Endometrium (tissue), 2 donors: ENCODE results near the gene DDX46.
"Not testable (repeated sequence)": the region's sequence is repeated elsewhere in the genome, so short reads cannot be mapped to it uniquely, and the experiment has no call there.

Source experiments
- FAIRE-seq: peaks from 2 replicates; lab custom pipeline; 2012; peaks lifted over from hg19 to GRCh38; lab: Jason Lieb, UNC
- donor health status: control.
- donor health status: control.

The DDX46 gene

DNA sequence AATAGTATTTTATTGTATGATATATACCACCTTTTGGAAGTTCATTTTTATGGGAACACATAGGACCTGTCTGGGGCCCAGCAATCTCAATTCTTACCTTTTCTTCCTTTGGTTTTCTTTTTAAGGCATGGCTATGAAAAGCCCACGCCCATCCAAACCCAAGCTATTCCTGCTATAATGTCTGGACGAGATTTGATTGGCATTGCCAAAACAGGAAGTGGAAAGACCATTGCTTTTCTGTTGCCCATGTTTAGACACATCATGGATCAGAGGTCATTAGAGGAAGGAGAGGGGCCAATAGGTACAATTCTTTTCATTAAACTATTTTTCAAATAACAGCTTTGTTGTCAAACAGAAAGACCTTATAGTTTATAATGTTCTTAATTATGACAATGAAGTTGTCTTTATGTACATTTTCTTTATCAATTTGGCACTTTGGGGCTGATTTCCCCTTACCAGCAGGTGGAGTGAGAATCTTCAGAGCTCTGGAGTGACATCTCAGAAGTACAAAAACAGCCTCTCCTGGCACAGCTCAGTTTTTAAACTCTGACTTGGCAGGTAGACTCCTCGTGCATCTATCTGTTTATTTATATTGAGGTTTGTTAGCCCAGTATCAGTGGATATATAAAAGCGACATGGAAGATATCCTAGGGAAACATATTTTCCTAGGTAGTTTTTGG is 25.8 kb downstream of the DDX46 start:
- no peak for FAIRE-seq

DNA sequence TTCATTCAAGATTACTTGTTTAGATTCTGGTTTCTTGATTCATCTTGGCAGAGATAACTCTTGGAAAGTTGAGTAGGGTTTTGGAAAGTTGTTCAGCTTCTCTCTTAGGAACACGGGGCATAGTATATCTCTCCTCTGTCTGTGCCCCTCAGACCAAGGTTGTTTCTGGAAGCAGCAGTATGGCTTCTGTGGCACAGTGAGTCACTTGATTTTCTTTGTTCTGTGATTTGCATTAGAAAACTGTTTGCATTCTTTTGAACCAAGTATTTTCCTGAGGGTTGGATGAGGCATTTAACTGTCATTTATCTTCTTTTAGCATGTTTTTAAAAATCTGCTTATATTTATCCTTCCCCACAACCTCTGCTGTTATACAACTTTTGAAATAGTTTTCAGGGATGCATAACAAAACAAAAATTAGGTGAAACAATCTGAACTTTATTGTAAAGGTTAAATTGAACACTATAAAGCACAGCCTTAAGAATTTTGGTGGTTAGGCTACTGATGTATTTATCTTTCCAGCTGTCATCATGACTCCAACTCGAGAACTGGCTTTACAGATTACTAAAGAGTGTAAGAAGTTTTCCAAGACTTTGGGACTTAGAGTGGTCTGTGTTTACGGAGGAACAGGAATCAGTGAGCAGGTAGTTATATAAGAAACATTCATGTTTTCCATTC is 26.5 kb downstream of the DDX46 start:
- FAIRE-seq = no peak

DNA sequence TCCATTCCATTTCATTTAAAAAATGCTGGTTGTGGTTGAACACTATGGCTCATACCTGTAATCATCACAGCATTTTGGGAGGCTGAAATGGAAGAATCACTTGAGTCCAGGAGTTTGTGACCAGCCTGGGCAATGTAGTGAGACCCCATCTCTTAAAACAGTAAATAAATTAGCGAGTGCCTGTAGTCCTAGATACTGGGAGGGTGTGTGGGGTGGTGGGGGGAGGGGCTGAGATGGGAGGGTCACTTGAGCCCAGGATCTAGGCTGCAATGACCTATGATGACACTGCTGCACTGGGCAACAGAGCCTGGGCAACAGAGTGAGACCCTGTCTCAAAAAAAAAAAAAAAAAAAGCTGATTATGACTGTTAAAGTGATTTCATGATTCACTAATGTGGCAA is 29.1 kb downstream of the DDX46 start:
- no peak for FAIRE-seq

DNA sequence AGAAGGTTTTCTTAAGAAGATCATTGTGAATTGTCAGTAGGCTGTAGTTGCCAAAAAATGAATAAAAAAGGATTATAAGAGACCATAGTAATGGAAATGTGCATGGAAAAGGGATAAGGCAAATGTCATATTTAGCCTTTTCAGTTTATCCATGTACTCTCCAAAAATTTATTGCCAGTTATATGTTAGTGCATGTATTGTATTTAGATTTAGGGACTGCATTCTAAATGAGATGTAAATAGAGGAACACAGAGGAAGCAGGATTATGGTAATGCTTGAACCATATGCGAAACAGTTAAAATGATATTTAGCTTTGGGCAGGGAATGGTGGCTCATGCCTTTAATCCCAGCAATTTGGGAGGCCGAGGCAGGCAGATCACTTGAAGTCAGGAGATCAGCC is 33.0 kb downstream of the DDX46 start:
- no peak for FAIRE-seq

DNA sequence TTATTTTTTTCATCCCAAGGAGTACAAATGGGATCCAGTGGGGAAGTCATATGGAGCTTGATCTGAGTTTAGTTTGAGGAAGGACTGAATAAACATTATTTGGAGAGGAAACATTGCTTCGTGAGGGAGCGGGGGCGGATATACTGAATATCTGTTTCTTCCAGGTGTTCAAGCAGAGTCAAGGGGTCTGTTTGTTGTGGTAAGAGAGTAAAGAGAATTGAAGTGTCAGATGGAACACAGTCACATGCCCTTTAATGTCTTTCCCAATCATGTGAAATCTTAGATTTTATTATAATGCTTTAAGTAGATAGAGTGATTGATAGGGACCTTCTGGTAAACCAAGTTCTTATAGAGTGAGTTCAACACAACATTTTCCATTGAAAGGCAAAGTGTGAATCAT is 33.7 kb downstream of the DDX46 start:
- FAIRE-seq = no peak

DNA sequence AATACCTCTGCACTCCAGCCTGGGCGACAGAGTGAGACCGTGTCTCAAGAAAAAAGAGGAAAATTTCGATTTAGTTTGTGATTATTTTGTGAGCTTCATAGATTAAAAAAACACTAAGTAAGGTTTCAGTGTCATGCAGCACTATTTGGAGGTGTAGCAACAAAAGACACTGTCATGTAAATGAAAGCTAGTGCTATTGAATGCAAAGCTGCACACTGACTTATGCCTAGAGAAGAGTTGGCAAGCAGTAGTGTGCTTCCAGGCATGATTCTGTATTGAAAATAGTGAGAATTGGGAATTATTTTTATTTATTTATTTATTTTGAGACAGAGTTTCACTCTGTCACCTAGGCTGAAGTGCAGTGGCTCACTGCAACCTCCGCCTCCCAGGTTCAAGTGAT is 34.5 kb downstream of the DDX46 start:
- no peak for FAIRE-seq

DNA sequence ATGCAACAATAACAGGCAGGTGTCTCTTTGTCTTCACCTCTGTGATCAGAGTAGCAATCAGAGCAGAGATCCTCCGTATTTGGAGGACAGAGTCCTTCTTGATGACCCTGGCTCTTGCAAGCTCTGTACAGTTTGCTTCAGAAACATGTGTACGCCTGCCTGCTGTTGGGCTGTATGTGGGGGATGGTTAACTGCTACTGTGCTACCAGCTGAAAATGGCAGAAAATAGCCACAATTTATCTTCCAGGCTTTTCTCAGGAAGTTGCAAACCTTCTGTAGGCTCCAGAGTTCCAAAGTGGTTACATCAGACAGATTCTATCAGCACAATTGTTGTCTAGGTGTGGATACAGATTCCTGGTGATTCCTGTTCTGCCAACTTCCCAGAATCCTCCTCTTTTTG is 35.5 kb downstream of the DDX46 start:
- no peak for FAIRE-seq

DNA sequence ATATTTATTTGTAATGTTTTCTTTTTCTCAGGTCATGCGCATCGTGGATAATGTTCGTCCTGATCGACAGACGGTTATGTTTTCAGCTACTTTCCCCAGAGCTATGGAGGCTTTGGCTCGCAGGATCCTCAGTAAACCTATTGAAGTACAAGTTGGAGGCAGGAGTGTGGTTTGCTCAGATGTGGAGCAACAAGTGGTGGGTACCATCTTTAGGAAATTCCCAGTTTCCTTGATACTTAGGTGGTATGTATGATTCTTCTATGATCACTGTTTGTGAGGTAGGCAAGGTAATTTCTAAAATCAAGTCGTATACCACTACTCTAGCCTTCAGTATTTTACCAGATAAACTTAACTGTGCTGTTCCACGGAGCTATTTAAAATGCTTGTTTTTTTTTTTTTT is 36.2 kb downstream of the DDX46 start:
- FAIRE-seq = no peak

DNA sequence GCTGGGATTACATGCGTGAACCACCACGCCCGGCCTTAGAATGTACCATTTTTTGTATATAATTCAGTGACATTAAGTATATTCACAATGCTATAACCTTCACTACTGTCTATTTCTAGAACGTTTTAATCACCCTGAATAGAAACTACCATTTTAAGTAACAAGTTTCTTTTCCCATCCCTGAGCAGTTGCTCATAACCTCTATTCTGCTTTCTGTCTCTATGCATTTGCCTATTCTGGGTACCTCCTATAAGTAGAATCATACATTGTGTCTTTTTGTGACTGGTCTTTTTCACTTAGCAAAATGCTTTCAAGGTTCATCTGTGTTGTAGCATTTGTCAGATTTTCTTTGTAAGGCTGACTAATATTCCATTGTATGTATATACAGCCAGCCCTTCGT is 39.9 kb downstream of the DDX46 start:
- FAIRE-seq = no peak

DNA sequence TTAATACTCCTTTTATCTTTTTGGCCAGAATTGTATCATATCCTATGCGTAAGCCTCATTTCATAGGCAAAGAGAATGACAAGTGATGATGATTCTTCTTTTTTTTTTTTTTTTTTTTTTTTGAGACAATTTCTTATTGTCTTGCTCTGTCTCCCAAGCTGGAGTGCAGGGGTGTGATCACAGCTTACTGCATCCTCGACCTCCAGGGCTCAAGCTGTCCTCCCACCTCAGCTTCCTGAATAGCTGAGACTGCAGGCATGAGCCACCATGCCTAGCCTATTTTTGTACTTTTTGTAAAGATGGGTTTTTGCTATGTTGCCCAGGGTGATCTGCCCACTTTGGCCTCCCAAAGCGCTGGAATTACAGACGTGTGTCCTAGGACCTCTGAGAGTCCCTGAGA is 45.2 kb downstream of the DDX46 start:
- no peak for FAIRE-seq

DNA sequence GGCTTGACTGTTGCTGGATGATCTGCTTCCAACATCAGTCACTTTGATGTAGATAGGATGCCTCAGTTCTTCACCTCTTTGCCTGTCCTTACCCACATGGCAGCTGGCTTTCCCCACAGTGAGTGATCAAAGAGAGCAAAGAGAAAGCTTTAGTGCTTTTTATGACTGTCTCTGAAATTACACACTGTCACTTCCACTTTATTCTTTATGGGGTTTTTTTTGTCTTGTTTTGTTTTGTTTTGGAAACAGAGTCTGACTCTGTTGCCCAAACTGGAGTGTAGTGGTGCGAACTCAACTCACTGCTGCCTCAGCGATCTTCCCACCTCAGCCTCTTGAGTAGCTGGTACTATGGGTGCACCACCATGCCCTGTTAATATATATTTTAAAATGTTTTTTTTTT is 54.8 kb downstream of the DDX46 start:
- no peak for FAIRE-seq

DNA sequence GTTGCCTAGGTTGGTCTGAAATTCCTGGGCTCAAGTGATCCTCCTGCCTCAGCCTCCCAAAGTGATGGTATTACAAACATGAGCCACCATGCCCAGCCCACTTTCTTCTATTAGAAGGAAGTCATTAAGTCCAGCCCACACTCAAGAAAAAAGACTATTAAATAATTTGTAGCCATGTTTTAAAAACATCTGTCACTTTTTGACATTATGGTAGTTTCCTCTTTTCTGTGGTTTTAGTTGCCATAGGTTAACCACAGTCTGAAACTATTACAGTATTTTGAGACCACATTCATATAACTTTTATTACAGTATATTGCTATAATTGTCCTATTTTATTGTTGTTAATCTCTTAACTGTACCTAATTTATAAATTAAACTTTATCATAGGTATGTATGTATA is 55.2 kb downstream of the DDX46 start:
- no peak for FAIRE-seq

DNA sequence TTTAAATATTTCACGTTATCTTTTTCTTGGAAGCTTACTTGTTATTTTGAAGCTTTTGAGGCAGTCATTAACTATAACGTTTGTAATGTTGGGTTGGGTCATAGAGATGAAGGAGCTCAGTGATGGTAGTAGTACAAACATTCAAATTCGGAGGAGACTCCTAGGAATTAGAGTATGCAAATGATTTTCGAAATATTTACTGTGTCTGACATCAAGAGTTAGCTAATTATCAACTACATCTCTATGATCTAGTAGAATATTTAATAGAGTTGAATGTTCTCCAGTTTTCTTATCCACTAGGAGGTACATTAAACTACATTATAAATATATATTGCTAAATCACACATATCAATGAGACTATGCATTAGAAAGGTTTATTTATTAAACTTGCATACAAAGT is 58.4 kb downstream of the DDX46 start:
- no peak for FAIRE-seq

DNA sequence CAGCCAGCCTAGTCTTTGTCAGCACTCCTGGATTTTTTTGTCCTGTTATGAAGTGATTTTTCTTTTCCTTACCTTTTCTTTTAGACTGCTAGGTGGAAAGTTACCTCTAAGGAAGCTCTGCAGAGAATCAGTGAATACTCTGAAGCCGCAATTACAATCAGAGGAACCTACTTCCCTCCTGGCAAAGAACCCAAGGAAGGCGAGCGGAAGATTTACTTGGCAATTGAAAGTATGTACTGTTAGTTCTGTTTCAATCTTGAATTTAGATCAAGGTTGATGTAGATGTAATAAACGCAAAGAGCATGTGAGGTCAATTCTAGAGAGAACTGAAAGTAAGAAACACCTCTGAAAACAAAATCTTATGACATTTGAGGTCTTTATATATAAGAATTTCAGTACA is 60.2 kb downstream of the DDX46 start:
- no peak for FAIRE-seq

DNA sequence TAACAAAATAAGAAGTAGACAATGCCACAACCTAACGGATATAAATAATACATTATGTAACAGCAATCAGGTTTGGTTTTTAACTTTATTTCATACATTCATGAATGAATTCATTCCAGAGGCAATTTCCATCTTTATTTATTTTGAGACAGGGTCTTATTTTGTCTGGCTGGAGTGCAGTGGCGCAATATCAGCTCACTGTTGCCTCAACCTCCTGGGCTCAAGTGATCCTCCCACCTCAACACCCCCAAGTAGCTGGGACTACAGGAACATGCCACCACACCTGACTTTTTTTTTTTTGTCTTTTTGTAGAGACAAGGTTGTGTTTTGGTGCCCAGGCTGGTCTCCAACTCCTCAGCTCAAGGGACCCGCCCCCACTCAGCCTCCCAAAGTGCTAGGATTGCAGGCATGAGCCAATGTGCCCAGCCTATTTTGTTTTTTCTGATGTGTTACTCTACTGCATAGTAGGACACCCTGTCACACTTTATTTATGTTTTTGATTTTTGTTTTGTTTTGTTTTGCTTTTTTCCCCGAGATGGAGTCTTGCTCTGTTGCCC is 60.9 kb downstream of the DDX46 start:
- FAIRE-seq = no peak

DNA sequence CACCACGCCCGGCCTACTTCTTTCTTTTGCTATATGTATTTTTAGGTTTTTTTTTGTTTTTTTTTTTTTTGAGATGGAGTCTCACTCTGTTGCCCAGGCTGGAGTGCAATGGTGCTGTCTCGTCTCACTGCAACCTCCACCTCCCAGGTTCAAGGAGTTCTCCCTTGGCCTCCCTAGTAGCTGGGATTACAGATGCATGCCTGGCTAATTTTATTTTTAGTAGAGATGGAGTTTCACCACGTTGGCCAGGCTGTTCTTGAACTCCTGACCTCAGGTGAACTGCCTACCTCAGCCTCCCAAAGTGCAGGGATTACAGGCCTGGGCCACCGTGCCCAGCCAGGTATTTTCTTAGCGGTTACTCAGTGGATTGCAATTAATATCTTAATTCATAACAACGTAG is 63.3 kb downstream of the DDX46 start:
- FAIRE-seq = no peak

DNA sequence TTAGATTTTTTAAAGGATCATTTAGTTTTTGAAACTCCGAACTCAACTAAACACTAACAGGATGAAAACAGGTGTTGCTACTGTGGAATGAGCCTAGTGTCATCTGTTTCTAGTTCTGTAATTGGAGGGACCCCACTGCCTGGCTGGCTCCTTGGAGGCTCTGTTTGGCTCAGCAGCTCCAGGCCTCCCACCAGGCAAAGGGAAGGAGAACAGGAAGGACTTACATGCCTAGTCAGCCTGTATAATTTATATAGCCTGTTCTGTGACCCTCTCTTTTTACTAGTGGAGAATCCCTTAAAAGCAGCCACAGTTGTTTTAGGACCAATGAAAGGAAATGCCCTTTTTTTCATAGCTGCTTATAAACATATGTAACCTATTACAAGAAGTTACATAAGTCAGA is 66.1 kb downstream of the DDX46 start:
- FAIRE-seq = no peak

DNA sequence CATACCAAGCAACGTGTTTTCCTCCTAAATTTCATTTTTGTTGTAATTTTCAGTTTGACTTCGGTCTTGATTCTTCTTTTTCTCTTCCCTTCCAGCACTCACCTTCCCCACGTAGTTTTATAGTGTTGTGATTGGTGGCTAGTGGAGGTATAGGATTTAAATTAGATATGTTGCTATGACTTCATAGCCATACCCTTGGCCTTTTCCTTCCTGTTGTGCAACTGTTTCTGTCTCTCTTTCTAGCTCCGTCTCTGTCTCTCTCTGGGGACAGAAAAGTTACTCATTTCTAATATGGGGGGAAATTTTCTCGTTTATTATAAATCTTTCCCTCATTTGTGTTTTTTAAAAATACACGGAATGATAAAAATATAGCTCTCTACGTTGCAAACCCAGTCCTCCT is 66.6 kb downstream of the DDX46 start:
- FAIRE-seq = no peak

DNA sequence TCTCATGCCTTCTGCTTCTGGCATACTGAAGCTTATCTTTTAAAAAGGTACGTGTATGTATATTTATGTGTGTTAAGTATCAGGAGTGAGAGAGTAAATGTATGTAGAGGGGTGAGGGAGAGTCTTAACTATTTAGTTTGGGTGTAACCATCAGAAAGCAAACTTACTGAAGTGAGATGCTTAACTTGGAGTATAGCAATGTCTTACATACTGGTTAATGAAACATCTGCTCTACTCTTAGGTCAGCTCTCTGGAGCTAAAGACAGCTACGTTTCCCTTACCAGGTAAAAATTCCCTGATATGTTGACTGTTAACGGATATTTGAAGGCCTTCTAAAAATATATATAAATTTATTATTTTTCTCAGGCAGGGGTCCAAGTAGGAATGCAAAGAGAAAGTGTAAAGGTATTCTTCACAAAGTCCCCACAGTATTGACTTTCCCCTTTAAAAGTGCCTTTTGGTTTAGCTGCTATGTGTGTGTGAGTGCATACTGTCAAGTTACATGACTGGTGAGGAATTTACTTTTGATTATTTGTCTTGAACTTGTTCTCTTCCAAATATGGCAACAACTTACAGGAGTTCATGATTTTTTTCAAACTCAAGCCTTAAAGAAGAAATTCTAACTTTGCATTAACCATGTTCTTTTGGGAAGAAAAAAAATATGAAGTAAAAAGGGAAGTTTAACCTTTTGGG is 74.9 kb downstream of the DDX46 start:
- no peak for FAIRE-seq

DNA sequence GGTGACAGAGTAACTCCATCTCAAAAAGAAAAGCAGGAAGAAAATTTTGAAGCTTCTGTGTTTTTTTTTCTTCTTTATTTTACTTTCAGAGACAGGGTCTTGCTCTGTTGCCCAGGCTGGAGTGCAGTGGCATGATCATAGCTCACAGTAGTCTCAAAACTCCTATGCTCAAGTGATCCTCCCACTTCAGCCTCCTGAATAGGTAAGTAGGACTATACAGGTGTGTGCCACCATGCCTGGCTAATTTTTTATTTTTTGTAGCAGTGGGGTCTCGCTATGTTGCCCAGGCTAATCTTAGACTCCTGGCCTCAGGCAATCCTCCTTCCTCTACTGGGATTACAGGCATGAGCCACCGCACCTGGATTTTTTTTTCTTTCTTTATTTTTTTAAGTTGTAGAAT is 77.0 kb downstream of the DDX46 start:
- FAIRE-seq = no peak

DNA sequence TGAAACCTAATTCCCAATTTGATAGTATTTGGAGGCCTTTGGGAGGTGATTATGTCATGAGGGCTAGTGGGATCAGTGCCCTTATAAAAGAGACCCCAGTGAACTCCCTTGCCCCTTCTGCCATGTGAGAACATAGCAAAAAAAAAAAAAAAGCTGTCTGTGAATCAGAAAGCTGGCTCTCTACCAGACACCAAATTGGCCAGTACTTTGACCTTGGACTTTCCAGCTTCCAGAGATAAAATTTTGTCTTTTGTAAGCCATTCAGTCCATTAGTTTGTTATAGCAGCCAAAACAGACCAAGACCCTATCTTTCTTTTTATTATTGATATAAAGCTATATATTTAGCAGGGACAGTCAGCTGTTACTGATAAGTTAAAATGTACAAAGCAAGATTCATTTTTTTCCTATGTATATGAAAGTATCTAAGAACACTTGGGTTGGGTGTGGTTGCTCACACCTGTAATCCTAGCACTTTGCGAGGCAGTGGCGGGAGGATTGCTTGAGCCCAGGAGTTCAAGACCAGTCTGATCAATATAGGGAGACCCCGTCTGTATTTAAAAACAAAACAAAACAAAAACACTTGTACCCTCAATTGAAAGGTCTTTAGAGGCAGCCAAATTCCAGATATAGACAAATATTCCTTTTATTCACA is 79.1 kb downstream of the DDX46 start:
- no peak for FAIRE-seq

DNA sequence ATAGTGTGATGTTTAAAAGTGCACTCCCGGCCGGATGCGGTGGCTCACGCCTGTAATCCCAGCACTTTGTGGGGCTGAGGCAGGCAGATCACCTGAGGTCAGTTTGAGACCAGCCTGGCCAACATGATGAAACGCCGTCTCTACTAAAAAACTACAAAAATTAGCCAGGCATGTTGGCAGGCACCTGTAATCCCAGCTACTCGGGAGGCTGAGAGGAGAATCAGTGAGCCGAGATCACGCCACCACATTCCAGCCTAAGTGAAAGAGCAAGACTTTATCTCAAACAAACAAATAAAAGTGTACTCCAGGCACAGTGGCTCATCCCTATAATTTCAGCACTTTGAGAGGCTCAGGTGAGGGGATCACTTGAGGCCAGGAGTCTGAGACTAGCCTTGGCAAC is 79.8 kb downstream of the DDX46 start:
- FAIRE-seq = not testable (repeated sequence)

DNA sequence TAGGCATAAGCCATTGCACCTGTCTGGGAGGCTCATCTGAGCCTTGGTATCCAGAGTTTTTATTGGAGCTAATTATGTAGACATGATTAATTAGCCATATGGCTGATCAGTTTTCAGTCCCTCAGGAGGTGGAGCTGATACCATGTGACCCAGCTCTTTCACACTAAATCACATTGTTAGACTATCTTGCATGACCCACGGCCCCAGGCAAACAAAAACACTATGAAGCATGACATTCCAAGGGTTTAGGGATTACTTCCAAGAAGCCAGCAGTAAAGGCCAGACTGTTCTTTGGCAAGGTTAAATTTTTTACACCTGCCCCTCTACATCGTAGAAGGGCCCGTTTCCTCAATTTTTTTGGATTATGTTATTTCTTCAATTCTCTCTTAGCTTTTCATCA is 82.2 kb downstream of the DDX46 start:
- FAIRE-seq = no peak
